Ascending aorta (tissue), 2 donors: Measurements from ENCODE around the gene ONECUT3. TPM values are rescaled to one million over a fixed set of nuclear protein-coding genes. Genes with fewer than 3 reads are reported as not detected.

Experiments used
- DNase-seq, 2 donors: peaks; one replicate each; pipeline ENCODE4 v3.0.0-alpha.2; 2019; ENCODE audit warnings: low spot score in 2 of 2
- H3K27ac ChIP-seq, 2 donors: fragments of 200-600 bp; sonication (generic); one replicate each; pipeline ENCODE4 v1.5.1; 2016 to 2017; ENCODE audit warnings: mild to moderate bottlenecking in 1 of 2
- H3K27me3 ChIP-seq: fragments of 200-600 bp; sonication (generic); one replicate; pipeline ENCODE4 v1.5.1; 2017
- H3K36me3 ChIP-seq, 2 donors: fragments of 200-600 bp; sonication (generic); one replicate each; pipeline ENCODE4 v1.5.1; 2016
- H3K4me1 ChIP-seq, 2 donors: fragments of 200-600 bp; sonication (generic); one replicate each; pipeline ENCODE4 v1.5.1; 2016 to 2017; ENCODE audit warnings: mild to moderate bottlenecking in 1 of 2
- H3K4me3 ChIP-seq, 2 donors: fragments of 200-600 bp; sonication (generic); one replicate each; pipeline ENCODE4 v1.5.1; 2016 to 2017; ENCODE audit warnings: mild to moderate bottlenecking in 1 of 2
- H3K9me3 ChIP-seq, 2 donors: fragments of 200-600 bp; sonication (generic); one replicate each; pipeline ENCODE4 v1.5.1; 2016
- CTCF ChIP-seq, 3 experiments: fragments of 200-600 bp in 2 of 3; fragments of 450-650 bp in 1 of 3; sonication (generic) in 2 of 3; IDR thresholded peaks; one replicate each; pipeline ENCODE4 v1.5.1; 2016 to 2019; ENCODE audit warnings: antibody characterized with exemption in 3 of 3, mild to moderate bottlenecking in 1 of 3, moderate library complexity in 1 of 3
- intact Hi-C: fragments of 100-400 bp; cut with DNase I; formaldehyde crosslinking; loops from one replicate; pipeline ENCODE4 v1.15.1; 2023
- total RNA-seq: library from RNA; depleted of rRNA; stranded (reverse); fragments of >200 nt; gene quantifications from one replicate; pipeline ENCODE4 v1.1.0, GENCODE V29; 2016

Gene ONECUT3
- total RNA-seq, 1 donor from 2014 or later, result not detected

- H3K27ac ChIP-seq, result no peak overlapping the region
- H3K27me3 ChIP-seq, result peaks cover 50% of the 10 kb centered on the region
- peaks cover 9 to 22% of the 10 kb centered on the region in 2 donors for H3K4me1 ChIP-seq
- DNase-seq, result no peak
- no peaks in the 10 kb centered on the region for H3K36me3 ChIP-seq
- intact Hi-C loops, result no loop called here
- no peaks in the 10 kb centered on the region for H3K9me3 ChIP-seq
- TF ChIP-seq CTCF (IDR thresholded peaks at IDR 0.05), result no peak
- H3K4me3 ChIP-seq, result peak overlapping the region; percentile 2 to 35
Measured at GRCh38 chr19:1750343-1751021, 2.8 kb upstream of the ONECUT3 start.

GRCh38 chr19:1751367-1752008, 1.8 kb upstream of the ONECUT3 start:
- H3K4me3 ChIP-seq, result no peak overlapping the region
- H3K27me3 ChIP-seq, result peaks cover 50% of the 10 kb centered on the region
- peaks cover 9 to 22% of the 10 kb centered on the region in 2 donors for H3K4me1 ChIP-seq
- H3K9me3 ChIP-seq, result no peaks in the 10 kb centered on the region
- no peak for TF ChIP-seq CTCF (IDR thresholded peaks at IDR 0.05)
- no peaks in the 10 kb centered on the region for H3K36me3 ChIP-seq
- no peak overlapping the region for H3K27ac ChIP-seq
- no peak for DNase-seq
- intact Hi-C loops, result no loop called here

- Histone ChIP-seq H3K9me3 (no peaks in the 10 kb centered on the region), H3K4me1 (peaks cover 9 to 22% of the 10 kb centered on the region in 2 donors), H3K27ac (no peak overlapping the region), H3K36me3 (no peaks in the 10 kb centered on the region), H3K4me3 (no peak overlapping the region), H3K27me3 (peaks cover 49% of the 10 kb centered on the region)
- intact Hi-C loops, result no loop called here
- TF ChIP-seq CTCF (IDR thresholded peaks at IDR 0.05), result no peak
- no peak for DNase-seq
Measured at GRCh38 chr19:1752009-1752756, 1.1 kb upstream of the ONECUT3 start.

- intact Hi-C loops, result no loop called here
- Histone ChIP-seq H3K27ac (no peak overlapping the region), H3K4me3 (no peak overlapping the region), H3K27me3 (peaks cover 49% of the 10 kb centered on the region), H3K9me3 (no peaks in the 10 kb centered on the region), H3K36me3 (no peaks in the 10 kb centered on the region), H3K4me1 (peaks cover 9% of the 10 kb centered on the region in 2 donors)
- no peak for TF ChIP-seq CTCF (IDR thresholded peaks at IDR 0.05)
- DNase-seq, result no peak
Measured at GRCh38 chr19:1754018-1754635, 821 bp downstream of the ONECUT3 start.

GRCh38 chr19:1754636-1755466, 1.5 kb downstream of the ONECUT3 start:
- peaks cover 46% of the 10 kb centered on the region for H3K27me3 ChIP-seq
- intact Hi-C loops, result no loop called here
- H3K36me3 ChIP-seq, result no peaks in the 10 kb centered on the region
- no peak overlapping the region for H3K4me3 ChIP-seq
- H3K27ac ChIP-seq, result no peak overlapping the region
- H3K9me3 ChIP-seq, result no peaks in the 10 kb centered on the region
- H3K4me1 ChIP-seq, result peaks cover 2 to 5% of the 10 kb centered on the region in 2 donors
- DNase-seq, result no peak
- no peak for TF ChIP-seq CTCF (IDR thresholded peaks at IDR 0.05)
